HepG2 (cell line): ENCODE results near the gene SSC5D. TPM values are rescaled to one million over a fixed set of nuclear protein-coding genes. Genes with fewer than 3 reads are reported as not detected.
A peak's percentile ranks its signal among the peaks of the same experiment; 100 is the strongest.

Experiments used
- BHLHE40 ChIP-seq: IDR thresholded peaks from 2 replicates; pipeline ENCODE4 v1.6.1; 2011; ENCODE audit warnings: low read length, improper control_type of control experiment
- CBFB ChIP-seq: sonication (generic); formaldehyde crosslinking; IDR thresholded peaks from 2 replicates; pipeline ENCODE4 v1.4.0; 2020; ENCODE audit warnings: missing genetic modification reagents
- CREB1 ChIP-seq, 2 experiments: fragments of 450-650 bp in 1 of 2; IDR thresholded peaks; 2 replicates each; pipeline ENCODE4 v1.6.1; 2016 to 2017; ENCODE audit warnings: control low read depth in 1 of 2, mild to moderate bottlenecking in 1 of 2, missing compliant biosample characterization in 1 of 2, missing genetic modification characterization in 1 of 2
- HMGA1 ChIP-seq: sonication (generic); formaldehyde crosslinking; conservative IDR thresholded peaks from 2 replicates; pipeline ENCODE4 v1.4.0; 2020; ENCODE audit warnings: missing genetic modification reagents
- MLLT10 ChIP-seq: sonication (generic); formaldehyde crosslinking; IDR thresholded peaks from 2 replicates; pipeline ENCODE4 v1.4.0; 2020; ENCODE audit warnings: missing genetic modification reagents
- NCOA1 ChIP-seq: sonication (generic); formaldehyde crosslinking; IDR thresholded peaks from 2 replicates; pipeline ENCODE4 v1.9.0; 2021; ENCODE audit warnings: missing genetic modification reagents
- ONECUT2 ChIP-seq: sonication (generic); formaldehyde crosslinking; IDR thresholded peaks from 2 replicates; pipeline ENCODE4 v1.4.0; 2020; ENCODE audit warnings: missing genetic modification reagents
- POLR2A ChIP-seq, 2 experiments: IDR thresholded peaks; 2 replicates each; pipeline ENCODE4 v1.6.1; 2011; ENCODE audit warnings: low read depth in 2 of 2, low read length in 2 of 2, mild to moderate bottlenecking in 1 of 2, moderate library complexity in 1 of 2; ENCODE audit not compliant: insufficient read depth in 1 of 2
- PRPF4 ChIP-seq: fragments of 200-400 bp; formaldehyde crosslinking; IDR thresholded peaks from 2 replicates; pipeline ENCODE4 v1.6.1; 2016; ENCODE audit warnings: low read length, low read depth; ENCODE audit not compliant: poor library complexity, severe bottlenecking
- RORA ChIP-seq: sonication (generic); formaldehyde crosslinking; IDR thresholded peaks from 2 replicates; pipeline ENCODE4 v1.5.0; 2020; ENCODE audit warnings: mild to moderate bottlenecking, missing genetic modification reagents, moderate library complexity
- SAP130 ChIP-seq: IDR thresholded peaks from 2 replicates; pipeline ENCODE4 v1.6.1; 2016; ENCODE audit warnings: low read depth
- SMARCC2 ChIP-seq: fragments of 450-650 bp; IDR thresholded peaks from 2 replicates; pipeline ENCODE4 v1.6.1; 2017; ENCODE audit warnings: antibody characterized with exemption, mild to moderate bottlenecking
- SP140L ChIP-seq: sonication (generic); formaldehyde crosslinking; IDR thresholded peaks from 2 replicates; pipeline ENCODE4 v1.4.0; 2020; ENCODE audit warnings: missing genetic modification reagents, borderline replicate concordance
- TARDBP ChIP-seq: sonication (generic); formaldehyde crosslinking; IDR thresholded peaks from 2 replicates; pipeline ENCODE4 v1.8.0; 2022; ENCODE audit warnings: mild to moderate bottlenecking, missing genetic modification reagents
- TCF7L2 ChIP-seq: IDR thresholded peaks from 2 replicates; pipeline ENCODE4 v1.6.1; 2011; ENCODE audit warnings: mild to moderate bottlenecking, low read depth, low read length, moderate library complexity
- ZBTB7A ChIP-seq: sonication (generic); formaldehyde crosslinking; IDR thresholded peaks from 2 replicates; pipeline ENCODE4 v1.8.0; 2022; ENCODE audit warnings: mild to moderate bottlenecking, missing genetic modification reagents
- ZNF10 ChIP-seq: sonication (generic); formaldehyde crosslinking; IDR thresholded peaks from 2 replicates; pipeline ENCODE4 v1.4.0; 2020; ENCODE audit warnings: mild to moderate bottlenecking, low read depth, missing genetic modification reagents, borderline replicate concordance
- ZNF337 ChIP-seq: sonication (generic); formaldehyde crosslinking; IDR thresholded peaks from 2 replicates; pipeline ENCODE4 v1.5.1; 2020; ENCODE audit warnings: missing genetic modification reagents, low read depth, mild to moderate bottlenecking, borderline replicate concordance
- ZNF460 ChIP-seq: sonication (generic); formaldehyde crosslinking; IDR thresholded peaks from 2 replicates; pipeline ENCODE4 v1.5.1; 2020; ENCODE audit warnings: missing genetic modification reagents, mild to moderate bottlenecking, borderline replicate concordance
- ZNF614 ChIP-seq: IDR thresholded peaks from 2 replicates; pipeline ENCODE4 v1.6.1; 2018; ENCODE audit warnings: missing biosample characterization, missing genetic modification reagents, inconsistent platforms, borderline replicate concordance
- ZNF747 ChIP-seq: sonication (generic); formaldehyde crosslinking; IDR thresholded peaks from 2 replicates; pipeline ENCODE4 v1.8.1; 2023; ENCODE audit warnings: missing genetic modification reagents, mild to moderate bottlenecking, borderline replicate concordance
- ZNF761 ChIP-seq: sonication (generic); formaldehyde crosslinking; conservative IDR thresholded peaks from 2 replicates; pipeline ENCODE4 v1.4.0; 2020; ENCODE audit warnings: mild to moderate bottlenecking, missing genetic modification reagents
- polyA plus RNA-seq, 8 experiments: library from polyadenylated mRNA; depleted of rRNA in 3 of 8; stranded (reverse) in 7 of 8; unstranded in 1 of 8; fragments of >200 nt; fragmentation: Illumina TruSeq in 4 of 8; extraction: Trizol in 4 of 8; gene quantifications; 2 replicates each; pipeline versions ENCODE4 v1.2.1 to v1.2.3, GENCODE V29; 2011 to 2016; ENCODE audit warnings: low read depth in 4 of 8, missing spikeins in 1 of 8, mixed read lengths in 1 of 8; ENCODE audit not compliant: insufficient read depth in 1 of 8
- total RNA-seq, 5 experiments: library from RNA; depleted of rRNA; stranded (reverse); fragments of >200 nt; fragmentation: Illumina TruSeq; extraction: Trizol; gene quantifications; 2 replicates each; pipeline ENCODE4 v1.2.3, GENCODE V29; 2016; ENCODE audit warnings: low read depth in 1 of 5
- TF ChIP-seq, protein P1 (sequence below): sonication (generic); formaldehyde crosslinking; IDR thresholded peaks from 2 replicates; pipeline ENCODE4 v1.5.0; 2020; ENCODE audit warnings: mild to moderate bottlenecking, missing genetic modification reagents
- TF ChIP-seq, protein P2 (sequence below): sonication (generic); formaldehyde crosslinking; conservative IDR thresholded peaks from 2 replicates; pipeline ENCODE4 v1.4.0; 2020; ENCODE audit warnings: missing genetic modification reagents
- TF ChIP-seq, protein P3 (sequence below): sonication (generic); formaldehyde crosslinking; IDR thresholded peaks from 2 replicates; pipeline ENCODE4 v1.4.0; 2020; ENCODE audit warnings: missing genetic modification reagents, borderline replicate concordance

The SSC5D gene
- total and polyA plus RNA-seq, 2 of the 13 experiments (the other 11 are each of a cell fraction or from before 2014, with no cell fraction given) = not detected

DNA sequence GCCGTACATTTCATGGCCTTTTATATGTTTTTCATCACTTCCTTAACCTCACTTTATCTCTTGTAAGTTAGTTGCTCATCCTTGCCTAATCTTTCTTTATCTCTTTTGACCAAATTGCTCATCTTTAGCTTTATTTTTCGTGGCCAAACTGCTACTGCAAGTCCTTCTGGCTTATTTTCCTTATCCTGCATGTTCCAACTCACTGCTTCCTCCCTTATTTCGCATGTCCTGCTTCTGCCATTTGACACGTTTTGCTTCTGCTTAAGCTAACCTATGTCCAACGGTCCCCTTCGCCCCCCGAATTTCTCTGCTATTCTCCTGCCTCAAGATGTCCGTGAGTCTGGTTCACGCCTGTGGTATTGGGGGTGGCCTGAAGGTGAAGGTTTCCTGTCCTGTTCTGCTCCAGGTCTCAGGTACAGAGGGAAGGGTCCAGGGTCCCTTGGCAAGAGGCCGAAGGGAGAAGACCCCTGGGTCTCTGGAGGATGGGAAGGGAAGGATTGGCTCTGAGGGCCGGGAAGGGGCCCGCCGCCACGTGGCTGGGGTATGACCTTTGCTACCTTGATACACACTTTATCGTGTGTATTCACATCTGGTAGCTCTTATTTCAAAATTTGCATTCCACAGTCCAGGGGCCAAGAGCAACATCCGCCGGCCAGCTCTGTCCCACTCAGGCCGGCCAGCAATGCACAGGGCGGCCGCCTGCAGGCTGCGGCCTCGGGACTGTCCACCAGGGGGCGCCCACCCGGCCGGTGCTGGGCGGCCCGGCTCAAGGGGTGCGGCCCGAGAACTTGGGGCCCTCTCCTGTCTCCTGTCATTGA, 20.8 kb upstream of the SSC5D start (continued):
- TF ChIP-seq ZNF10 (CRISPR knock-in tag) (no peak), TCF7L2 (no peak), ZNF460 (CRISPR knock-in tag) (no peak), MLLT10 (CRISPR knock-in tag) (no peak), ZNF747 (CRISPR knock-in tag) (peak; percentile 61; the same call in 1 of the 2 replicates), ZNF614 (CRISPR knock-in tag) (no peak), ZNF761 (CRISPR knock-in tag) (no peak), ZNF337 (CRISPR knock-in tag) (no peak), RORA (CRISPR knock-in tag) (no peak), NCOA1 (CRISPR knock-in tag) (no peak), CBFB (CRISPR knock-in tag) (0 out of 2 replicates have a peak, but pooled peaks have one; percentile 49), POLR2A (IDR thresholded peaks at IDR 0.05; ENCODE audit: insufficient read depth in 1 of 2, low read depth in 2 of 2, low read length in 2 of 2) (no peak), PRPF4 (no peak), CREB1 (IDR thresholded peaks at IDR 0.05) (no peak), CREB1 (CRISPR knock-in tag; IDR thresholded peaks at IDR 0.05) (no peak), BHLHE40 (no peak), ZBTB7A (CRISPR knock-in tag) (0 out of 2 replicates have a peak, but pooled peaks have one; percentile 43), ONECUT2 (no peak), SMARCC2 (no peak), TARDBP (CRISPR knock-in tag) (no peak), HMGA1 (CRISPR knock-in tag) (no peak), SP140L (no peak), SAP130 (CRISPR knock-in tag) (peak; percentile 50)
- TF ChIP-seq, protein P1, sequence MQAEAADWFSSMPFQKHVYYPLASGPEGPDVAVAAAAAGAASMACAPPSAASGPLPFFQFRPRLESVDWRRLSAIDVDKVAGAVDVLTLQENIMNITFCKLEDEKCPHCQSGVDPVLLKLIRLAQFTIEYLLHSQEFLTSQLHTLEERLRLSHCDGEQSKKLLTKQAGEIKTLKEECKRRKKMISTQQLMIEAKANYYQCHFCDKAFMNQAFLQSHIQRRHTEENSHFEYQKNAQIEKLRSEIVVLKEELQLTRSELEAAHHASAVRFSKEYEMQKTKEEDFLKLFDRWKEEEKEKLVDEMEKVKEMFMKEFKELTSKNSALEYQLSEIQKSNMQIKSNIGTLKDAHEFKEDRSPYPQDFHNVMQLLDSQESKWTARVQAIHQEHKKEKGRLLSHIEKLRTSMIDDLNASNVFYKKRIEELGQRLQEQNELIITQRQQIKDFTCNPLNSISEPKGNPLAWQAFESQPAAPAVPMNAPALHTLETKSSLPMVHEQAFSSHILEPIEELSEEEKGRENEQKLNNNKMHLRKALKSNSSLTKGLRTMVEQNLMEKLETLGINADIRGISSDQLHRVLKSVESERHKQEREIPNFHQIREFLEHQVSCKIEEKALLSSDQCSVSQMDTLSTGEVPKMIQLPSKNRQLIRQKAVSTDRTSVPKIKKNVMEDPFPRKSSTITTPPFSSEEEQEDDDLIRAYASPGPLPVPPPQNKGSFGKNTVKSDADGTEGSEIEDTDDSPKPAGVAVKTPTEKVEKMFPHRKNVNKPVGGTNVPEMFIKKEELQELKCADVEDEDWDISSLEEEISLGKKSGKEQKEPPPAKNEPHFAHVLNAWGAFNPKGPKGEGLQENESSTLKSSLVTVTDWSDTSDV (CRISPR knock-in tag) = no peak
- TF ChIP-seq, protein P2, sequence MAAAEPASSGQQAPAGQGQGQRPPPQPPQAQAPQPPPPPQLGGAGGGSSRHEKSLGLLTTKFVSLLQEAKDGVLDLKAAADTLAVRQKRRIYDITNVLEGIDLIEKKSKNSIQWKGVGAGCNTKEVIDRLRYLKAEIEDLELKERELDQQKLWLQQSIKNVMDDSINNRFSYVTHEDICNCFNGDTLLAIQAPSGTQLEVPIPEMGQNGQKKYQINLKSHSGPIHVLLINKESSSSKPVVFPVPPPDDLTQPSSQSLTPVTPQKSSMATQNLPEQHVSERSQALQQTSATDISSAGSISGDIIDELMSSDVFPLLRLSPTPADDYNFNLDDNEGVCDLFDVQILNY (CRISPR knock-in tag) = no peak
- TF ChIP-seq, protein P3, sequence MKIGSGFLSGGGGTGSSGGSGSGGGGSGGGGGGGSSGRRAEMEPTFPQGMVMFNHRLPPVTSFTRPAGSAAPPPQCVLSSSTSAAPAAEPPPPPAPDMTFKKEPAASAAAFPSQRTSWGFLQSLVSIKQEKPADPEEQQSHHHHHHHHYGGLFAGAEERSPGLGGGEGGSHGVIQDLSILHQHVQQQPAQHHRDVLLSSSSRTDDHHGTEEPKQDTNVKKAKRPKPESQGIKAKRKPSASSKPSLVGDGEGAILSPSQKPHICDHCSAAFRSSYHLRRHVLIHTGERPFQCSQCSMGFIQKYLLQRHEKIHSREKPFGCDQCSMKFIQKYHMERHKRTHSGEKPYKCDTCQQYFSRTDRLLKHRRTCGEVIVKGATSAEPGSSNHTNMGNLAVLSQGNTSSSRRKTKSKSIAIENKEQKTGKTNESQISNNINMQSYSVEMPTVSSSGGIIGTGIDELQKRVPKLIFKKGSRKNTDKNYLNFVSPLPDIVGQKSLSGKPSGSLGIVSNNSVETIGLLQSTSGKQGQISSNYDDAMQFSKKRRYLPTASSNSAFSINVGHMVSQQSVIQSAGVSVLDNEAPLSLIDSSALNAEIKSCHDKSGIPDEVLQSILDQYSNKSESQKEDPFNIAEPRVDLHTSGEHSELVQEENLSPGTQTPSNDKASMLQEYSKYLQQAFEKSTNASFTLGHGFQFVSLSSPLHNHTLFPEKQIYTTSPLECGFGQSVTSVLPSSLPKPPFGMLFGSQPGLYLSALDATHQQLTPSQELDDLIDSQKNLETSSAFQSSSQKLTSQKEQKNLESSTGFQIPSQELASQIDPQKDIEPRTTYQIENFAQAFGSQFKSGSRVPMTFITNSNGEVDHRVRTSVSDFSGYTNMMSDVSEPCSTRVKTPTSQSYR (CRISPR knock-in tag) = no peak
